Fibroblast of villous mesenchyme (primary cell): ENCODE results near the gene AKT3. TPM values are rescaled to one million over a fixed set of nuclear protein-coding genes. Genes with fewer than 3 reads are reported as not detected.

Experiments
- DNase-seq: peaks from one replicate; pipeline ENCODE4 v3.0.0-alpha.2; 2010; ENCODE audit warnings: low read depth
- H3K4me3 ChIP-seq: 2 replicates; pipeline ENCODE4 v1.5.1; 2011; ENCODE audit warnings: low read depth, mild to moderate bottlenecking, low read length
- CTCF ChIP-seq: IDR thresholded peaks from 2 replicates; pipeline ENCODE4 v1.5.1; 2012; ENCODE audit warnings: low read depth, mild to moderate bottlenecking, low read length; ENCODE audit not compliant: insufficient read depth
- total RNA-seq: library from RNA; depleted of rRNA; stranded (reverse); fragments of >200 nt; gene quantifications from 2 replicates; pipeline ENCODE4 v1.2.3, GENCODE V29; 2012

The AKT3 gene
- total RNA-seq, 1 donor, result 38.0 TPM

DNA sequence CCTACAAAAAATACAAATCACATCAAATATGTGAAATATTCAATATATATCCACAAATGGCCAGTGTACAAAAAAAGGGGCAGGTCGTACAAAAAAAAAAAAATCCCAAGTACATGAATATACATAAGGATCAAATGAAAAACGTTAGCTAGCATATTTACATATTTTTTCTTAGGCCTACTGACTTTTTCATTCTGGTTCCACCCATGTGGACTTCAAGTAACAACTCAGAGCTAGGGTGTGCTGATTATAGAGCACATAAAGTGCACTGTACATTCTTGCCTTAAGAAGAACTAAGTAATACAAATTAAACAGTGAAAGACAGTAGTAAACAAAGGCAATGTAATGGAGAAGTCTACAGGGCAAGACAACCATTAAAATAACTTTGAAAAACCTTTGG is 297.0 kb downstream of the AKT3 start:
- TF ChIP-seq CTCF, result no peak
- no peak for DNase-seq

DNA sequence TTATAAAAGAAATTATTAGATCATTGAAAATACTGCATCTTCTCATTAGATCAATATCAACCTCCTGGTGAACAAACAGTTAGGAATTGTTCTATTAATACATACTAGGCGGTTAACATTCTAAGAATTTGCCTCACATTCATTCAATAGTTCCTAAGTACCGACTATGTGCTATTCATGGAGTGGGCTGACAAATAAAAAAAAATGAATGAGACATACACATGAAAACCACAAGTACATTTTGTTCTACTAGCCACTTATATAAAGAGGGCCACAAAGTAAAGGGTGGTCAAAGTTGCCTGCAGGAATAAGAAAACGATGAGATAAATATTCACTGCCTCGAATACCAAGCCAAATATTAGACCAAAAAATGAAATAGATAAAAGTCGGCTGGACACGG is 299.8 kb downstream of the AKT3 start:
- H3K4me3 ChIP-seq, result no peak overlapping the region
- DNase-seq, result peak; percentile 44

More for the DNA sequence above, 297.0 kb downstream of the AKT3 start:
- H3K4me3 ChIP-seq, result no peak overlapping the region

DNA sequence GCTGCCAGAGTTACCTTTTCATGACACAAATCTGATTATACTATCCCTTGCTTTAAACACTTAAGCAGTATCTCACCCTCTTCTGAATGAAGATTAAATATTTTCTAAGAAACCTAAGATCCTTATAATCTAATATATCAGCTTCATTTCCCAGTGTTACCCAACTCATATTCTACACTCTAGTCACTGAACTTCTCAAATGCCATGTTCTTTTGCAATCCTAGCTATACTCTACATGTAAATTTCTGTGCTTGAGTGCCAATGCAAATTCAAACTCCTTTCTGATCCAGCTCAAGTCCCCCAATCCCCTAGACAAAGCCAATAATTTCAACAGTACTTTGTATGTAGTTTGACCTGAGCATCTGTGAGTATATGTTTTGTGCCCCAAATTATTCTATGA is 300.3 kb downstream of the AKT3 start:
- TF ChIP-seq CTCF, result no peak
- DNase-seq, result no peak
- no peak overlapping the region for H3K4me3 ChIP-seq

More for the DNA sequence above, 299.8 kb downstream of the AKT3 start:
- TF ChIP-seq CTCF, result no peak

DNA sequence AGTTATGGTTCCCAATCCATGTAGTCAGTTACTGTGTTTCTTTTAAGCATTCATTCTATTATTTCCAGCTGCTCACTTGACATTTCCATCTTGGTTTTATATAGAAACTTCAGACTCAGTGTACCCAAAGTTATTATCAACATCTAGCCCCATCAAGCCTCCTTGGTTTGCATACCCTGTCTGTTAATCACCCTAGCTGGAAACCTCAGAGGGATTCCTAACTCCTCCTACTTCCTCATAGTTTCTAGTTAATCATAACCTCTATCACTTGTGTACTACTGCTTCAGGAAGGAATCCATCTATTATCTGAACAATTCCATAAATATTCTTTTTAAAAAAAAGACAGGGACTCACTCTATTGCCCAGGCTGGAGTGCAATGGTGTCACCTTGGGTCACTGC is 300.9 kb downstream of the AKT3 start:
- H3K4me3 ChIP-seq, result no peak overlapping the region
- peak; percentile 52 for DNase-seq
- TF ChIP-seq CTCF, result no peak

- no peak for TF ChIP-seq CTCF
- no peak overlapping the region for H3K4me3 ChIP-seq
- no peak for DNase-seq
These were observed 301.5 kb downstream of the AKT3 start for GRCh38 chr1:243548516-243548915.

DNA sequence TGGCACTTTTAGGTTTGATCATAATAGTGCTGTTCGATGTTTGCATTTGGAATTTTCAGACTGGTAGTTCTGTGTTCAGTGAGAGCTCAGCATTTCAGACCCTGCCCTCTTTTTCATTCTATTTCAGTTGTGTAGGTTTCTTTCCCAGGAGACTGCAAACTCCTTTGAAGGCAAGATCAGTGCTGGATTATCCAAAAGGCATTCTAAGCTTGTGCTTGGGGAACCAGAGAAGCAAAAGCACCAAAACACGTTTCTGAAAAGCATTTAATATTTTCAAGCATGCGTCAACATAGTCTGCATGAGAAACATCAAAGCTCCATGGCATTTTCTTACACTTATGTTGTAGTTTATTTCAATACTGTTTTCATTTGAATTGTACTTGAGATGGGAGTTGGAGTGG is 302.2 kb downstream of the AKT3 start:
- H3K4me3 ChIP-seq, result no peak overlapping the region
- TF ChIP-seq CTCF, result no peak
- DNase-seq, result no peak

DNA sequence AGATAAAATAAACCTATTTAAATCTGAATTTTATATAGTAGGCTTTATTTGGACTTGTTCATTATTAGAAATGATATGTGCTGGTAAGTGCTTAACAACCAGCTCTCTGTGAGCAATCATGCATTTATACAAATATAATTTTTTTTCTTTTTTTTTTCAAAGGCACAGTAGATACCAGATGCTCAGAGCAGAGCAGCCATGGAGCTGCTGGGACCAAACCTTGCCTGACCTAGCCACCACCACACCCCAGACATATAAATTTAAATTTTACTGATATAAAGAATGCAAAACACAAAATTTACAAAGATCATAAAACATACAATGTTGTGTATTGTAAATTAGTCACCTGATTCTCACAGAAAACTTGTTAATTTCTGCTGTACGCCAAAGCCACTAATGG is 303.6 kb downstream of the AKT3 start:
- H3K4me3 ChIP-seq, result no peak overlapping the region
- TF ChIP-seq CTCF, result no peak
- DNase-seq, result no peak
